BJ (cell line): ENCODE data around the gene TUFM. TPM values are rescaled to one million over a fixed set of nuclear protein-coding genes. Genes with fewer than 3 reads are reported as not detected.

ENCODE experiments used
- CTCF ChIA-PET: fragments of 350-600 bp; formaldehyde crosslinking; extraction: SDS; loops from one replicate; lab custom pipeline; 2021; ENCODE audit warnings: antibody characterized with exemption, inconsistent platforms; lab: Yijun Ruan, JAX
- POLR2A ChIA-PET: fragments of 300-600 bp; sonication (Branson Sonifier 250); formaldehyde crosslinking; extraction: SDS; loops from one replicate; lab custom pipeline; 2021; ENCODE audit warnings: antibody characterized with exemption; lab: Charles Lee
- DNase-seq: peaks from one replicate; pipeline ENCODE4 v3.0.0-alpha.2; 2011; ENCODE audit warnings: low read depth
- H3K27me3 ChIP-seq: 2 replicates; pipeline ENCODE4 v1.6.0; 2011; ENCODE audit warnings: low read length; ENCODE audit not compliant: control insufficient read depth, insufficient read depth
- H3K36me3 ChIP-seq: 2 replicates; pipeline ENCODE4 v1.5.1; 2011; ENCODE audit warnings: low read length; ENCODE audit not compliant: control insufficient read depth, insufficient read depth
- H3K4me3 ChIP-seq: 2 replicates; pipeline ENCODE4 v1.5.1; 2011; ENCODE audit warnings: low read depth, mild to moderate bottlenecking, control low read depth, low read length
- CTCF ChIP-seq: IDR thresholded peaks from 2 replicates; pipeline ENCODE4 v1.5.1; 2011; ENCODE audit warnings: low read depth, mild to moderate bottlenecking, control low read depth, inconsistent platforms, low read length, moderate library complexity; ENCODE audit not compliant: insufficient read depth
- polyA plus RNA-seq: library from polyadenylated mRNA; depleted of rRNA; stranded (reverse); fragments of >200 nt; gene quantifications from 2 replicates; pipeline ENCODE4 v1.2.3, GENCODE V29; 2011

The TUFM gene
- polyA plus RNA-seq, 1 experiment, result 118 TPM

GRCh38 chr16:28839899-28840298 lies 6.2 kb downstream of the TUFM start:
- H3K36me3 ChIP-seq, result peaks cover 45% of the 10 kb centered on the region
- TF ChIP-seq CTCF, result no peak
- no peaks in the 10 kb centered on the region for H3K27me3 ChIP-seq
- ChIA-PET CTCF (no interaction called here), POLR2A (no interaction called here)
- no peak for DNase-seq
- H3K4me3 ChIP-seq, result no peak overlapping the region

- no peak for TF ChIP-seq CTCF
- Histone ChIP-seq H3K4me3 (no peak overlapping the region), H3K27me3 (no peaks in the 10 kb centered on the region), H3K36me3 (peaks cover 47% of the 10 kb centered on the region)
- ChIA-PET CTCF (interaction anchor here (1.2 kb wide), 1 partner anchor 106 kb away, joined by 3 read pairs; no protein-coding TSS in a partner anchor), POLR2A (no interaction called here)
- no peak for DNase-seq
Measured at GRCh38 chr16:28839004-28839639, 7.0 kb downstream of the TUFM start.

GRCh38 chr16:28838558-28838918 lies 7.6 kb downstream of the TUFM start:
- CTCF ChIA-PET, result interaction anchor here (1.2 to 2.5 kb wide), 3 partner anchors 8 to 107 kb away, joined by 3 to 9 read pairs (median 4); partner anchors contain the start of gene TUFM
- Histone ChIP-seq H3K4me3 (no peak overlapping the region), H3K27me3 (no peaks in the 10 kb centered on the region), H3K36me3 (peaks cover 47% of the 10 kb centered on the region)
- no peak for DNase-seq
- TF ChIP-seq CTCF, result no peak
- POLR2A ChIA-PET, result no interaction called here

- no peak overlapping the region for H3K4me3 ChIP-seq
- H3K36me3 ChIP-seq, result peaks cover 45% of the 10 kb centered on the region
- CTCF ChIA-PET, result interaction anchor here (0.6 to 2.5 kb wide), 4 partner anchors 9 to 514 kb away, joined by 3 to 9 read pairs (median 4); partner anchors contain the start of gene TUFM
- POLR2A ChIA-PET, result no interaction called here
- TF ChIP-seq CTCF, result no peak
- H3K27me3 ChIP-seq, result no peaks in the 10 kb centered on the region
- no peak for DNase-seq
Measured at GRCh38 chr16:28837672-28838557, 8.2 kb downstream of the TUFM start.

- POLR2A ChIA-PET, result no interaction called here
- CTCF ChIA-PET, result interaction anchor here (1.4 to 2.5 kb wide), 2 partner anchors 10 to 108 kb away, joined by 3 to 9 read pairs; partner anchors contain the start of gene TUFM
- DNase-seq, result no peak
- H3K36me3 ChIP-seq, result peaks cover 48% of the 10 kb centered on the region
- no peaks in the 10 kb centered on the region for H3K27me3 ChIP-seq
- no peak overlapping the region for H3K4me3 ChIP-seq
- TF ChIP-seq CTCF, result no peak
Measured at GRCh38 chr16:28836761-28837064, 9.4 kb downstream of the TUFM start.
